HepG2 (cell line): ENCODE data around the gene PPIG. TPM values are rescaled to one million over a fixed set of nuclear protein-coding genes. Genes with fewer than 3 reads are reported as not detected.
A peak's percentile ranks its signal among the peaks of the same experiment; 100 is the strongest.

ENCODE experiments used
- ATAC-seq: fragments of 200-7000 bp; cut with Tn5 transposase; 3 replicates; pipeline ENCODE4 v1.9.1; 2020; ENCODE audit warnings: mild to moderate bottlenecking, moderate library complexity
- BruUV-seq: library from RNA; stranded (reverse); fragments of 400-500 nt; replicated peaks from 2 replicates; lab custom pipeline; 2021; lab: Mats Ljungman, UMichigan
- CTCF ChIA-PET: fragments of 300-600 bp; formaldehyde crosslinking; extraction: SDS; loops from one replicate; lab custom pipeline; 2021; ENCODE audit warnings: low total read pairs, inconsistent platforms, low intra/inter-chr PET ratio; lab: Yijun Ruan, JAX
- POLR2A ChIA-PET: fragments of 350-600 bp; sonication (Branson Sonifier 250); formaldehyde crosslinking; loops from one replicate; lab custom pipeline; 2020; ENCODE audit warnings: antibody characterized with exemption, inconsistent platforms; lab: Yijun Ruan, JAX
- DNase-seq: peaks from one replicate; pipeline ENCODE4 v3.0.0-alpha.2; 2015; ENCODE audit warnings: low spot score
- FAIRE-seq: peaks from 3 replicates; lab custom pipeline; 2011; peaks lifted over from hg19 to GRCh38; lab: Jason Lieb, UNC
- H2AFZ ChIP-seq: one replicate; pipeline ENCODE4 v1.6.1; 2011; ENCODE audit warnings: low read length, inconsistent platforms
- H3K27ac ChIP-seq: fragments of 300-600 bp; 3 replicates; pipeline ENCODE4 v1.8.0; 2011; ENCODE audit warnings: mixed run types, mild to moderate bottlenecking, mixed read lengths, low read length, inconsistent platforms; ENCODE audit not compliant: insufficient read depth; ENCODE audit errors: extremely low read length
- H3K27me3 ChIP-seq, 2 experiments: fragments of 200-600 bp in 1 of 2; 2 replicates in 1 of 2; 3 replicates in 1 of 2; pipeline versions ENCODE4 v1.6.0 to v1.8.0; 2011; ENCODE audit warnings: low read length in 2 of 2, mild to moderate bottlenecking in 2 of 2, moderate library complexity in 2 of 2, inconsistent platforms in 1 of 2; ENCODE audit not compliant: insufficient read depth in 2 of 2, control insufficient read depth in 1 of 2
- H3K36me3 ChIP-seq, 2 experiments: fragments of 200-600 bp in 1 of 2; replicated peaks in 1 of 2; 2 replicates in 1 of 2; 3 replicates in 1 of 2; pipeline versions ENCODE4 v1.5.1 to v1.8.0; 2011; ENCODE audit warnings: low read length in 2 of 2, inconsistent platforms in 1 of 2; ENCODE audit not compliant: insufficient read depth in 2 of 2, control insufficient read depth in 1 of 2
- H3K4me1 ChIP-seq: 2 replicates; pipeline ENCODE4 v1.5.1; 2012; ENCODE audit warnings: low read length, inconsistent platforms; ENCODE audit not compliant: insufficient read depth
- H3K4me2 ChIP-seq: 2 replicates; pipeline ENCODE4 v1.6.0; 2011; ENCODE audit warnings: low read depth, low read length, inconsistent platforms
- H3K4me3 ChIP-seq, 3 experiments: fragments of 200-600 bp in 1 of 3; sonication (generic), shearing (Covaris generic) in 1 of 3; replicated peaks in 1 of 3; 2 replicates each; pipeline ENCODE4 v1.5.1; 2011 to 2016; ENCODE audit warnings: low read length in 3 of 3, inconsistent platforms in 2 of 3, low read depth in 2 of 3, mild to moderate bottlenecking in 2 of 3, control low read depth in 1 of 3, mixed read lengths in 1 of 3; ENCODE audit not compliant: insufficient read depth in 1 of 3
- H3K79me2 ChIP-seq: one replicate; pipeline ENCODE4 v1.6.1; 2011; ENCODE audit warnings: low read length, inconsistent platforms; ENCODE audit not compliant: insufficient read depth
- H3K9ac ChIP-seq: 2 replicates; pipeline ENCODE4 v1.6.0; 2011; ENCODE audit warnings: mild to moderate bottlenecking, low read depth, low read length, inconsistent platforms; ENCODE audit not compliant: insufficient read depth
- H3K9me3 ChIP-seq: 2 replicates; pipeline ENCODE4 v1.5.1; 2012; ENCODE audit warnings: mild to moderate bottlenecking, low read length
- H4K20me1 ChIP-seq: 2 replicates; pipeline ENCODE4 v1.6.0; 2011; ENCODE audit warnings: inconsistent platforms, mild to moderate bottlenecking, low read length, moderate library complexity; ENCODE audit not compliant: insufficient read depth
- CEBPB ChIP-seq: IDR thresholded peaks from 2 replicates; pipeline ENCODE4 v1.6.1; 2011; ENCODE audit warnings: low read depth, low read length, improper control_type of control experiment, borderline replicate concordance
- MAFF ChIP-seq: IDR thresholded peaks from 2 replicates; pipeline ENCODE4 v1.6.1; 2011; ENCODE audit warnings: low read depth, low read length, improper control_type of control experiment
- MAFK ChIP-seq, 2 experiments: IDR thresholded peaks in 1 of 2; conservative IDR thresholded peaks in 1 of 2; 2 replicates each; pipeline ENCODE4 v1.6.1; 2011; ENCODE audit warnings: improper control_type of control experiment in 2 of 2, low read length in 2 of 2
- NRL ChIP-seq: sonication (generic); formaldehyde crosslinking; IDR thresholded peaks from 2 replicates; pipeline ENCODE4 v1.5.0; 2020; ENCODE audit warnings: missing genetic modification reagents, mild to moderate bottlenecking, moderate library complexity, borderline replicate concordance
- PHF5A ChIP-seq: IDR thresholded peaks from one replicate; pipeline ENCODE4 v1.6.1; 2018; ENCODE audit warnings: low read depth, missing genetic modification reagents; ENCODE audit not compliant: unreplicated experiment
- RARA ChIP-seq: IDR thresholded peaks from 2 replicates; pipeline ENCODE4 v1.6.1; 2016; ENCODE audit warnings: missing genetic modification reagents, missing compliant biosample characterization
- ZNF230 ChIP-seq: sonication (generic); formaldehyde crosslinking; IDR thresholded peaks from 2 replicates; pipeline ENCODE4 v1.4.0; 2020; ENCODE audit warnings: mild to moderate bottlenecking, missing genetic modification reagents
- ZNF30 ChIP-seq: sonication (generic); formaldehyde crosslinking; IDR thresholded peaks from 2 replicates; pipeline ENCODE4 v1.5.0; 2020; ENCODE audit warnings: mild to moderate bottlenecking, missing genetic modification reagents
- ZNF572 ChIP-seq: sonication (generic); formaldehyde crosslinking; IDR thresholded peaks from 2 replicates; pipeline ENCODE4 v1.5.1; 2020; ENCODE audit warnings: mild to moderate bottlenecking, missing genetic modification reagents
- ZNF891 ChIP-seq: sonication (generic); formaldehyde crosslinking; IDR thresholded peaks from 2 replicates; pipeline ENCODE4 v1.5.0; 2020; ENCODE audit warnings: mild to moderate bottlenecking, missing genetic modification reagents
- WGBS: methylation state at CpG from one replicate; pipeline ENCODE4 v1.1.6; 2017; ENCODE audit warnings: low lambda C conversion rate; 5-methylcytosine and 5-hydroxymethylcytosine counted together
- in situ Hi-C: cut with HindIII; loops from 2 replicates; pipeline ENCODE4 v1.10.0; 2017; ENCODE audit warnings: low pct_unique_long_range_greater_than_20kb; ENCODE audit not compliant: extremely low pct_ligation_motif_present
- intact Hi-C: fragments of 100-400 bp; cut with micrococcal nuclease; formaldehyde crosslinking; loops from one replicate; pipeline ENCODE4 v1.10.0; 2022; ENCODE audit not compliant: unreplicated experiment
- polyA plus RNA-seq, 8 experiments: library from polyadenylated mRNA; depleted of rRNA in 3 of 8; stranded (reverse) in 7 of 8; unstranded in 1 of 8; fragments of >200 nt; fragmentation: Illumina TruSeq in 4 of 8; extraction: Trizol in 4 of 8; gene quantifications; 2 replicates each; pipeline versions ENCODE4 v1.2.1 to v1.2.3, GENCODE V29; 2011 to 2016; ENCODE audit warnings: low read depth in 4 of 8, missing spikeins in 1 of 8, mixed read lengths in 1 of 8; ENCODE audit not compliant: insufficient read depth in 1 of 8
- total RNA-seq, 5 experiments: library from RNA; depleted of rRNA; stranded (reverse); fragments of >200 nt; fragmentation: Illumina TruSeq; extraction: Trizol; gene quantifications; 2 replicates each; pipeline ENCODE4 v1.2.3, GENCODE V29; 2016; ENCODE audit warnings: low read depth in 1 of 5
- TF ChIP-seq, protein P1 (sequence below): fragments of 450-650 bp; IDR thresholded peaks from 2 replicates; pipeline ENCODE4 v1.6.1; 2017; ENCODE audit warnings: mild to moderate bottlenecking

PPIG gene
- total and polyA plus RNA-seq, 2 of the 13 experiments (the other 11 are each of a cell fraction or from before 2014, with no cell fraction given) = 31.3 to 81.0 TPM

DNA sequence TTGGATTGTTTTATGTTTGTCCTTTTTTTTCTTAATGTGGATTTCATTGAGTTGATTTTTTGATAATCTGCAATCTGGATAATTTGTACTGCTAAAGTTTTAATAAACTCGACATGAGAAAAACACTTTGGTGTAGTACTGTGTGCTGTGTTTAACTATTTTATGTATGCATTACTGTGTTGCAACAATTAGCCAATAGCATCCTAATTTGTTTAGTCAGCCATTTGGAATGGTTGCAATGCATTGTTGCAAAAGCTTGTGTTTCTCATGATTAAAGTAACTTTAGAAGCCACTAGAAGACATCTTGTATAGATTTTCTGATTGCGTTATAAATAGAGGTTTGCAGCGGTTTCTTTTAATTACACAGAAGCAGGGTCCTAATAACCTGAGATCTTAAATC is 53.5 kb downstream of the PPIG start:
- POLR2A ChIA-PET = no interaction called here
- no peak for FAIRE-seq
- Histone ChIP-seq H3K4me1 (peaks cover 35% of the 10 kb centered on the region), H3K27me3 (no peaks in the 10 kb centered on the region), H3K4me2 (no peak overlapping the region), H3K9ac (no peak overlapping the region), H3K9me3 (no peaks in the 10 kb centered on the region), H3K36me3 (peaks cover 8 to 42% of the 10 kb centered on the region in 2 experiments), H3K79me2 (no peaks in the 10 kb centered on the region), H4K20me1 (no peaks in the 10 kb centered on the region), H3K27ac (no peak overlapping the region), H3K4me3 (no peak overlapping the region), H2AFZ (no peak overlapping the region)
- ATAC-seq = no peak
- intact Hi-C loops (no loop called here), in situ Hi-C loops (no loop called here)
- no TSS peak for BruUV-seq
- CTCF ChIA-PET = no interaction called here
- peak; percentile 24 for DNase-seq
- WGBS = 92% methylated on average over 3 of the region's 3 CpGs
- TF ChIP-seq ZNF230 (CRISPR knock-in tag) (no peak), RARA (CRISPR knock-in tag) (no peak), MAFF (peak; percentile 72), ZNF891 (CRISPR knock-in tag) (no peak), PHF5A (CRISPR knock-in tag) (no peak), ZNF572 (CRISPR knock-in tag) (no peak), NRL (CRISPR knock-in tag) (no peak), CEBPB (peak; percentile 81), ZNF30 (CRISPR knock-in tag) (no peak), MAFK (conservative IDR thresholded peaks at IDR 0.05 in 1 of 2, IDR thresholded peaks at IDR 0.05 in 1 of 2; ENCODE audit: low read length in 2 of 2) (peak; percentile 76 to 84)
- TF ChIP-seq, protein P1, sequence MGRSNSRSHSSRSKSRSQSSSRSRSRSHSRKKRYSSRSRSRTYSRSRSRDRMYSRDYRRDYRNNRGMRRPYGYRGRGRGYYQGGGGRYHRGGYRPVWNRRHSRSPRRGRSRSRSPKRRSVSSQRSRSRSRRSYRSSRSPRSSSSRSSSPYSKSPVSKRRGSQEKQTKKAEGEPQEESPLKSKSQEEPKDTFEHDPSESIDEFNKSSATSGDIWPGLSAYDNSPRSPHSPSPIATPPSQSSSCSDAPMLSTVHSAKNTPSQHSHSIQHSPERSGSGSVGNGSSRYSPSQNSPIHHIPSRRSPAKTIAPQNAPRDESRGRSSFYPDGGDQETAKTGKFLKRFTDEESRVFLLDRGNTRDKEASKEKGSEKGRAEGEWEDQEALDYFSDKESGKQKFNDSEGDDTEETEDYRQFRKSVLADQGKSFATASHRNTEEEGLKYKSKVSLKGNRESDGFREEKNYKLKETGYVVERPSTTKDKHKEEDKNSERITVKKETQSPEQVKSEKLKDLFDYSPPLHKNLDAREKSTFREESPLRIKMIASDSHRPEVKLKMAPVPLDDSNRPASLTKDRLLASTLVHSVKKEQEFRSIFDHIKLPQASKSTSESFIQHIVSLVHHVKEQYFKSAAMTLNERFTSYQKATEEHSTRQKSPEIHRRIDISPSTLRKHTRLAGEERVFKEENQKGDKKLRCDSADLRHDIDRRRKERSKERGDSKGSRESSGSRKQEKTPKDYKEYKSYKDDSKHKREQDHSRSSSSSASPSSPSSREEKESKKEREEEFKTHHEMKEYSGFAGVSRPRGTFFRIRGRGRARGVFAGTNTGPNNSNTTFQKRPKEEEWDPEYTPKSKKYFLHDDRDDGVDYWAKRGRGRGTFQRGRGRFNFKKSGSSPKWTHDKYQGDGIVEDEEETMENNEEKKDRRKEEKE = no peak
